Thyroid gland (tissue), 4 donors: ENCODE measurements around the gene TEX48.

Experiments
- POLR2A ChIP-seq, 2 donors: fragments of 450-650 bp; IDR thresholded peaks; one replicate each; pipeline ENCODE4 v1.6.1; 2017; ENCODE audit warnings: antibody characterized with exemption in 2 of 2, mild to moderate bottlenecking in 2 of 2, moderate library complexity in 1 of 2
- TF ChIP-seq, protein P1 (sequence below), 6 experiments: fragments of 200-600 bp in 3 of 6; fragments of 450-650 bp in 3 of 6; sonication (generic) in 3 of 6; IDR thresholded peaks; one replicate each; pipeline ENCODE4 v1.5.1; 2016 to 2019; ENCODE audit warnings: antibody characterized with exemption in 6 of 6, mild to moderate bottlenecking in 2 of 6, inconsistent platforms in 1 of 6, moderate library complexity in 1 of 6

- TF ChIP-seq, protein P1, sequence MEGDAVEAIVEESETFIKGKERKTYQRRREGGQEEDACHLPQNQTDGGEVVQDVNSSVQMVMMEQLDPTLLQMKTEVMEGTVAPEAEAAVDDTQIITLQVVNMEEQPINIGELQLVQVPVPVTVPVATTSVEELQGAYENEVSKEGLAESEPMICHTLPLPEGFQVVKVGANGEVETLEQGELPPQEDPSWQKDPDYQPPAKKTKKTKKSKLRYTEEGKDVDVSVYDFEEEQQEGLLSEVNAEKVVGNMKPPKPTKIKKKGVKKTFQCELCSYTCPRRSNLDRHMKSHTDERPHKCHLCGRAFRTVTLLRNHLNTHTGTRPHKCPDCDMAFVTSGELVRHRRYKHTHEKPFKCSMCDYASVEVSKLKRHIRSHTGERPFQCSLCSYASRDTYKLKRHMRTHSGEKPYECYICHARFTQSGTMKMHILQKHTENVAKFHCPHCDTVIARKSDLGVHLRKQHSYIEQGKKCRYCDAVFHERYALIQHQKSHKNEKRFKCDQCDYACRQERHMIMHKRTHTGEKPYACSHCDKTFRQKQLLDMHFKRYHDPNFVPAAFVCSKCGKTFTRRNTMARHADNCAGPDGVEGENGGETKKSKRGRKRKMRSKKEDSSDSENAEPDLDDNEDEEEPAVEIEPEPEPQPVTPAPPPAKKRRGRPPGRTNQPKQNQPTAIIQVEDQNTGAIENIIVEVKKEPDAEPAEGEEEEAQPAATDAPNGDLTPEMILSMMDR (IDR thresholded peaks at IDR 0.05), result no peak
- no peak for TF ChIP-seq POLR2A (IDR thresholded peaks at IDR 0.05)
Observed at GRCh38 chr9:114643001-114643400, 39.0 kb downstream of the TEX48 start.
